ENCODE data around the gene ATP2B2.

Gene ATP2B2

DNA sequence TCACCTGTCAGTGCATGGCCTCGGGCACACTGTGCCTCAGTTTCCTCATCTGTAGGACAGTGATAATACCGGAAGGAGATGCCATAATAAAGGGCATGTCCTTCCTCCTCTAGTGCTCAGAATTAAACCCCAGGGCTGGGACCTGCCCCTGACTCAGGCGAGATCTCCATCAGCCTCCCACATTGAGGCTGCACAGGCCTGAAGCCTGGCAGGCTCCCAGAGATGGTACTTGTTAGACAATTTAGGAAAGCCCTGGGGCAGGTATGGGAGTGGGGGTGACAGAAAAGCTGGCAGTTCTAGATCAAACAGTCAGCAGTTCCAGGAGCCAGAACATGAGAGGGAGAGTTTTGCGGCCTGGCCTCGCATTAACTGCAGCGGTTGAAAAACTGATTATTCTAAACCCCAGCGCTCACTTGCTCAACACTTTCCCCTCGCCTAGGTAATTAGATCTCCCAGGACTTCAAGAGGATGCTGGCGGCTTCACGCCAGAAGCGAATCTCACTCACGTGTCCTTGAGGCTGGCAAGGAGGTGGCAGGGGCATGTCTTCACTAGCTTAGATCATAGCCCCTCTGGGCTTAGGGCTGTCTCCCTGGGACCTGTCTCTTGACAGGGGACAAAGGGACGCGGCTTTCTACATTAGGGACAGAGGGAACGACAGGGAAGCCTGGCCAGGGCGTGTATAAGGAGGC is 73.1 kb downstream of the ATP2B2 start:
- DNase-seq (ENCODE audit: low read depth, low spot score) = no peak

DNA sequence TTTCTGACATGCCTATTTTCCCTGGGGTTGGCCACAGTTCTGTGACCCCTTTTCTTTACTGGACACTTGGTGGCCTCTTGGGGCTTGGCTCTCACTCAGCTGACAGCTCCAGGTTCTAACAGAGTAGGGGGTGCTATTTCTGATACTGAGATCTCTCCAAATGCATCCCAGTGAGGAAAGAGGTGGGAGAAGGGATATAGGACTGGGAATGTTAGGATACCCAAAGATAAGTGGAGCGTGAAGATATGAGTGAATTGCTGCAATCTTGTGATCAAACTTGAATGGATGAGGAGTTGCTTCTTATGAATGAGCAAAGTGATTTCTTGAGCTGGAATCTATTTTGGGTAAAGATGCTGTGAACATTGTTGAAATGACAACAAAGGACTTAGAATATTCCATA is 74.6 kb downstream of the ATP2B2 start:
- DNase-seq (ENCODE audit: low read depth, low spot score) = no peak

DNA sequence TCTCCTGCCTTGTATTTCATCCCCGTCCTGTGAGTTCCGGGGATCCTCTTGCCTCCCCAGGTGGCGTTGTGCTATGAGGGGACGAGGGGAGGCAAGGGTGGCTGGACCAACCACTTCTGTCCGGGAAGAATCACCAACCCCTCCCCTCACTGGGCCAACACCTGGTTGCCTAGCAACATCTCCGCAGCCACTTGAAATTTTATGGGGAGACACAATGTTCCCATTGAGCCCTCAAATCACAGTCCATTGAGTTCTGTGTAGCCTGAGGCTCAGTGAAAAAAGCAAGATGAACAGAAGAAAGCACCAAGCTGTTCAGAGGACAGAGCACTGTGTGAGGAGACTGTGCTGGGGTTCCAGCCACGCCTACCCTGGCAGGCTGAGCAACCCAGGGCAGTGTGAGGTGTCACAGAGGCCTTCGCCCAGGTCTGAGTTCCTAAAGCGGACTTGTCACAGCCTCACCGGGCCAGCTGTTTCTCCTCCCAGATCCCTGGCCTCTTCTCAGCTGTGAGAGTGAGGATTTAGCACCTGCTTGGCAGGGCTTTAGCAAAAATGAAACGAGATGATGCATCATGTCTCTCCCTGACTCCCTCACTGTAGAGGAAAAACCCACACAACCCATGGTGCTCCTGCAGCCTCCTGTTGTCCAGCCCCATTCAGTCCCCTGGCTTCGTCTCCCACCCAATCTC is 76.8 kb downstream of the ATP2B2 start:
- no peak for DNase-seq (ENCODE audit: low read depth, low spot score)

DNA sequence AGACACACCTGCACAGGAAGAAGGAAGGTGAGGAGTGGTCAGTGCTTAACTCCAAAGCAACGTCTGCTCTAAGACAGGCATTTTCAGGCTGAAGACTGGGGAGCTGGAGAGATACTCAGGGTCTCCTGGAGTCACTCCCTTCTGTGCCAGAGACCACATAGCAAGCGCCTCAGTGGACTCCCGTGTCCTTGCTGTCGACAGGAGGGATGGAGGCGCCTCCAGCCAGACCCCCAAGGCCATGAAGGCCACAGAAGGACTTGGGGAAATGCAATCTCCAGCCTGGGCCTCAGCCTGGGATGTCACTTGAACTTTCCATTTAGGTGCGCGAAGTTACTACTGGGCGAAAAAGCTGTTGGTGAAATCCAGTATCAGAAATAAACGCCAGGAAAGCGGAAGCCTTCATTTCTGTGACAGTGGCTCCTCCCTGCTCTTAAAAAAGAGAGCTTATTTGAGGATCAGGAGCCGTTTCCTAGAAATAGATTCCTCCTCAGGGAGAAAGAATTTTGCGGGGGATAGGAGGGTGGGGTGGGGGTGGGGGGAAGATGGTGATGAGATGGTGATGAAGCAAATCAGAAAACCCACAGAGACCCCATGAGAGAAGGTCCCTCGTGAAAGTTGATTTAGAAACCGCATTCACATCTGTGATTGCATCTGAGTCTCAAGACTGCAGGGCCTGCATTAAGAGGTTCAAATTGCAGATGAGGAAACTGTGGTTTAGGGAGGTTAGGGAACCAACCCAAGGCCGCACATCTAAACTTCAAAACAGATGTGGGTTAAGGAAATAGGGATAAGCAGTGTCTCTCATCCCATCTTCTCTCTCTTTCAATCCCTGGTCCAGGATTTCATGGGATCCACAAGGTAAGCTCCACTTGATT is 78.8 kb downstream of the ATP2B2 start:
- no peak for DNase-seq (ENCODE audit: low read depth, low spot score)

DNA sequence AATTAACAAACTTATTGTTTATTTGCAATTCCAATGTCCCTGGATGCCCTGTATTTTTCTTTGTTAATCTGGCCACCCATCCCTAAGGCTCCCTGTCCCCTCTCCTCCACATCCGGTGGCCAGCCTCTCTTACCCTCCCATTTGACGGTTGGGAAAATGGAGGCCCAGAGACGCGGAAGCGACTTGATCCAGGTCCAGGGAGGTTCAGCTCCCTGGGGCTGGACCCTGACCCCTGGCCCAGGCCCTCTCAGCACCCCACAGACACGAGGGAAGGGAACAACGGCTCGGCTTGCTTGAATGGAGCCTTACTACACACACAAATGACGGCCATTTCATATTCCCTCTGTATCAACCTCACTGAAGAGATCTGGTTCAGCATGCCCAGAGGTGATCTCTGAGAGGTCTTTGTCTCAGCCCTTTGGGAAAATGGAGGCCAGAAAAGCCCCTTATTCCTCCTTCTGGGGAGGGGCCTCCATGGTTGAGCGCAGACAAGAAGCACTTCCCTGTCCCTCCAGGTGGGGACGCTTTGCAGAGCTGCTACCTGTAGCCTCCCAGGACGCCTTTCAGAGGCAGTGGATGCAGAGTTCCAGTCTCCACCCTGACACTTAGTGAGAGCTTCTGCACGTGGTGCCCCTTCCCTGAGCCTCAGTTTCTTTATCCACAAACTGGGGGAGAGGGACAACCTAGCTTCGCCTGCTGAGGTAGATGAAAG is 82.1 kb downstream of the ATP2B2 start:
- no peak for DNase-seq (ENCODE audit: low read depth, low spot score)

DNA sequence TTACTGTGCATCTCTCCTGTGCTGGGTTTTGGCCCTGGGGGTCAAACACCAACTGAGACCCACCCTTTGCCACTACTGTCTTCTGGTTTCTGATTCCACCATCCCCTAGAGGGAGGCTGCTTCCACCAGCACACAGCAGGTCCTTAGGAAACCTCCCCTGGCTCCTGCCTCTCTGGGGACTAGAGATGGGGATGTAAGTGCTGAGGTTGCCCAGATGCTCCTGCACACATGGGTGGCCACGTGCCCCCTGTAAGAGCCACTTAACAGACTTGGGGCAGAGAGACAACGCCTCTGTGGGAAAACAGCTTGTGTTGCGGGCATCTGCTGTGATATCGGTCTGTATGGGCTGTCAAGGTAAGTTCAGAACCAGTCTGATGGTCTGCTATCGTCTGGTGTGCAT is 83.4 kb downstream of the ATP2B2 start:
- DNase-seq (ENCODE audit: low read depth, low spot score) = no peak

DNA sequence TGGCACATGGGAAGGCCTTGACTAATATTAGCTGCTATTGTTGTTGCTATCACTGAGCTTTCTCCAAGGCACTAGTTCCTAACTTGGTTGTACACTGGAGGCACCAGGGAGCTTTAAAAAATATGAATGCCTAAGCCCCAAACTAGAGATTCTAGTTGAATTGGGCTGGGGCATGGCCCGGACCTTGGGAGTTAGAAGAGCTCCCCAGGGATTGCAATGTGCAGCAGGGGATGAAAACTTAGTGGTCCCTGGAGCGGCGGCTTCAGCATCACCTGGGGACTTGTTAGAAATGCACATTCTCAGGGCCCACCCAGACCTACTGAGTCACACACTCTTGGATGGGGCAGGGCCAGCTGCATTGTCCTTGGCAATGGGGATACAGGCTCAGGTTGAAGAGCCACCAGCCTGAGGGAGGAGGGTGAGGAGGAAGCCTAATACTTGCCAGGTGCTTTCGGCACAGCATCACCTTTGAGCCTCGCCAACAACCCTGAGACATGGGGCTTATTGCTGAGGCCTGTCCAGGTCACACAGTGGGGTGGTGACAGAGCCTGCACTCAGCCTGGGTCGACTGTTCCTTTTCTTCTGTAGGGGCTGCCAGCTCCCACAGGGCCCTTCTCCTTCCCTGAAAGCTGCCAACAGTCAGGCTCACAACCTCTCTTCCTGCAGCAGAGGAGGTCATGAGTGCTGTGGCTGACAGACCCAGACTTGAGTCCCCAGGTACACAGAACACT is 84.5 kb downstream of the ATP2B2 start:
- DNase-seq (ENCODE audit: low read depth, low spot score) = no peak

DNA sequence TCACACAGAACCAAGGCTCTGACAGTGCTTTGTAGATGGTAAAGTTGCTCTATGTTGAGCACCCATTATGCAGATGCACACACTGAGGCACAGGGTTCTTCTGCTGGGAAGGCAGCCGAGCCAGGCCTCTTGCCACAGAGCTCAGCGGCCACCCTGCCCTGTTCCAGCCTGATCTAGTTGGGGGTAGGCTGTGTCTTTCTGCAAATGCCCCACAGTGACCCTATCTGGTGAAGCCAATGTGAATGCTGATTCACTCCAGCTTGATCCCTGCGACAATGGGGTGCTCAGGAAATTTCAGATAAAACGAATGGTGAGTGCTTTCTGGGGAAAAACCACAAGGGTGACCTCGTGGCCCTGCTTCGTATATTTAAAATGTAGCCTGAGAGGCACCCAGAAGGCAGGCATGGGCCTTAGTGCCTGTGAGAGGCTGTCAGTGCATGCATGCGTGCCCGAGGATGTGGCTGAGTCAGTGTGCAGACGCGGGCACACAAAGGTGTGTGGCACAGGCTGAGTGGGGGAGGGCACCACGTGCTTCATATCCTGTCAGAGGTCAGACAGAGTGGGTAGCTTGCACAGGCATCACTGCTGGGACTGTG is 85.7 kb downstream of the ATP2B2 start:
- DNase-seq (ENCODE audit: low read depth, low spot score) = no peak

DNA sequence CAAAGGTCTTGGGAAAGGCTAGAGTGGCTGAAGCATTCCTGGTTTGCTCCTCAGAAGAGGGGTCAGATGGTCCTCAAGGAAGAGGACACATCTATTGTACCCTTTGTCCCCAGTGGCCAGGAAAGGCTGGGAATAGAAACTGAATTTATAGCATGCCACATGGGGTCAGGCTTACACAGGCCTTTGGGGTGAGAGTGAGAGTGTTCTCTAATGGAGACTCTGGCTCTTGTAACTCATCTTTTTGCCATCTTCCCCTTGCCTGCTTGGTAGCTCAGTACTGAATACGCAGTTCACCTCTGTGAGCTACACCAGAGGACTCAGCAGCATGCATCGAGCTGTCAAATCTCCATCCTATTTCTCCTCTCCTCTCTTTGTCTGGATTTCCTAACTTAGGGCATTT is 87.5 kb downstream of the ATP2B2 start:
- DNase-seq (ENCODE audit: low read depth, low spot score) = no peak

DNA sequence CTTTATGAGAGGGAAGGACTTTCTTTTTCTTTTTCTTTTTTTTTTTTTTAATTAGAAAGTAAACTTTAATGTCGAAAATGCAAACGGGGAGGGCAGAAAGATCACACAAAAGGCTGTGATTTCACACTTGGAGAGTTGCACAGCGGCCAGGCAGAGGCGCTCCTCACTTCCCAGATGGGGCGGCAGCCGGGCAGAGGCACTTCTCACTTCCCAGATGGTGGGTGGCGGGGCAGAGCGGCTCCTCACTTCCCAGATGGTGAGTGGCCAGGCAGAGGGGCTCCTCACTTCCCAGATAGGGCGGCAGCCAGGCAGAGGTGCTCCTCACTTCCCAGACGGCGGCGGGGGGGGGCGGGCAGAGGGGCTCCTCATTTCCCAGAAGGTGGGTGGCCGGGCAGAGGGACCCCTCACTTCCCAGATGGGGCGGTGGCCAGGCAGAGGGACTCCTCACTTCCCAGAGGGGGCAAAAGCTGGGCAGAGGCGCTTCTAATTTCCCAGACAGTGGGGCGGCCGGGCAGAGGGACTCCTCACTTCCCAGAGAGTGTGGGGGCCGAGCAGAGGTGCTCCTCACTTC is 88.6 kb downstream of the ATP2B2 start:
- no peak for DNase-seq (ENCODE audit: low read depth, low spot score)

DNA sequence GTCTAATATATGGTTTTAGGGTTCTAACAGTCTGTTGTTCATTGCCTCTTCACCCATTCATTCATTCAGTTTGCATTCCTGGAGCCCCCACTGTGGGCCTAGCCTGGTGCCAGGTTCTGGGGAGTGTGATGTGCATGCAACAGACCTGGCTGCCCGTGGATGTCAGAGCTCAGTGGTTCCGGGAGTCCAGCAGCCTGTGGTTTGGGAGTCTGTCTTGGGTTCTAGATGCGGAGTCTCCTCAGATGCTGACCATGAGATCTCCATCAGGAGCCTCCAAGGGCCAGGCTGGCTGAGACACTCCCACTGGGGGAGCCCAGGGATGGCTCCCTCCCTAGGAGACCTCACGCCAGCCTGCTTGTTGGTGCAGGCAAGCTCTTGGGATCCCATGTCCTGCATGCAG is 92.3 kb downstream of the ATP2B2 start:
- DNase-seq (ENCODE audit: low read depth, low spot score) = no peak

DNA sequence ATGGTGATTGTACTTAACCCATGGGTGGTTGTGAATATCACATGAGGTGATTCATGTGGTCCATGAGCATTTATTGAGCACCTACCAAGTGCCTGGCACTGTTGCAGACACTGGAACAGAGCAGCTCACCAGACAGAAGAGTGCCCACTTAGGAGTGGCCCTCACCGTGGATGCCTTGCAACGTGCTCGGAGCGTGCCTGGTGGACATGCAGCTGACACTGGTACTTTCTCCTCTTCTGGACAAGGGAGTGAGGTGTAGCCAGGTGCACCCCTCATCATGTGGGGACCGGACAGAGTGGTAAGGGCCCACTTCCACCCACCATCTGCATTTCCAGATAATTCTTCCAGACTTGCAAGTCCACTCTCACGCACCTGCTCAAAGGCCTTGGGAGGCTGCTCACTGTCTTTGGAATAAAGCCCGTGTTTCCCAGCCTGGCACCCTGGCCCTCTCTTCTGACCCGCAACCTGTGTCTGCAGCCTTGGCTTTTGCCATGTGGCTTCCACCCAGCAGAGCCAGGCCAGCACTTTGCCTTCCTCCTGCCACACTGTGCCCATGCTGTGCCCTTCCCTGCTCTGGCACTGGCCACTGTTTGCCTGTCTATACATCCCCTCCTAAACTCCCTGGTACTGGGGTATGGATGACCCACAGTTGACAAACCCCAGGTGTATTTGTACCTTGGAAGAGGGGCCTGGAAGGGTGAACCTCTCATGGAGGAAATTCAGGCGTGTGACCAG is 93.6 kb downstream of the ATP2B2 start:
- no peak for DNase-seq (ENCODE audit: low read depth, low spot score)

DNA sequence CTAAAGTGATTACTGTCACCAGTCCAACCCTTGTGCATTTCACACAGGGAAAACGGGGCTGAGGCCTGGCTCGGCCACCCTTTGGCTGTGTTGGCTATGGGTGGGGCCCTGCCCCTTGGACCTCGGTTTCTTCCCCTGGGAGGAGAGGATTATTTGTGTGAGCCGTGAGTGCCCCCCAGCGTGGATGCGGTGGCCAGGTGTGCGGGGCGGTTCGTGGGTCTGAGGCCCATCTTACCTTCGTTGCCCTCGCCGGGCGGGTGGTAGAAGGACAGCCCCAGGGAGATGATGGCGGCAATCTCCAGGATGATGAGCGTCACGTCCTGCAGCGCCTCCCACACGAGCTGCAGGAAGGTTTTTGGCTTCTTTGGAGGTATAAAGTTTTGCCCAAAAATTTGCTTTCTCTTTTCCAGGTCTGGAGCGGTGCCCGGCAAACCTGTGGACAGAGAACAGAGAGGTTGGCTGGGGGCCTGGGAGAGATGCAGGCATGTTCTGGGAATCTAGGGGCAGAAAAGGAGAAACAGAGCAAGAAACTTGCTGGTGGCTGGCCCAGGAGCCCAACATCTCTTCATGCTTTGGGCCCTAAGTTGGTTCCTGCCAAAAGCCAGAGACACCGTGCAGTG is 94.9 kb downstream of the ATP2B2 start:
- DNase-seq (ENCODE audit: low read depth, low spot score) = no peak

DNA sequence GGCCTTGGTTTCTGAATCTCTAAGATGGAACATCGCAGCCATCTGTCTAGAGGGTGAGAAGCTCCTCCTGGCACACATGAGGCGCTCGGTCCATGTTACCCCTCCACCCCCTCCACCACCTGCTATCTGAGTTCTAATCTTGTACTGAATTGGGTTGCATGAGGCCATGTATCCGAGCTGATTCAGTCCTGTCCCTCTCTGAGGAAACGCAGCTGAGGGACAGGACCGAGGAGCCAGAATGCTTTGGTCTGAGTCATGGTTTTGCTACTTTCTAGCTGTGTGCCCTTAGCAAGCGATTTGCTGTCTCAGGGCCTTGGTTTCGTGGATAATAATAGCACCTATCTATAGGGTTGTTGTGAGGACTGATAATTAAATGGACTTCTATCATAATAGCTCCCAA is 96.7 kb downstream of the ATP2B2 start:
- no peak for DNase-seq (ENCODE audit: low read depth, low spot score)

DNA sequence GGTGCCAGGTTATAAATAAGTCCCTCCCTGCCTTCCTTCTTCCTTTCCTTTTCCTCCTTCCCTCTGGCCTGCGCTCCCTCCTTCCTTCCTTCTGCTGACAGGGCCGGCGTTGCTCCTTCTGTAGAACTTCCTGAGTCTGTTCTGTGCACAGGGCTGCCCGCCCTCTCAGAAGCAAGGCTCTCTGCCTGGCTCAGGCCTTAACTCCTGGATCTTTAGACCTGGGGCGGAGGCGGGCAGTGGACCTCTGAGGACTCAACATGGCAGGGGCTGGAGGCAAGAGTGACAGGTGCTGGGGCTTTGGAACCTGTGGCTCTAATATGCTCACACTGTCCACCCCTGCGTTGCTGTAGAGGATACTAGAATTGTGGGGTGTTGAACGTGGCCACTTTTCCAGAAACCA is 98.0 kb downstream of the ATP2B2 start:
- no peak for DNase-seq (ENCODE audit: low read depth, low spot score)

DNA sequence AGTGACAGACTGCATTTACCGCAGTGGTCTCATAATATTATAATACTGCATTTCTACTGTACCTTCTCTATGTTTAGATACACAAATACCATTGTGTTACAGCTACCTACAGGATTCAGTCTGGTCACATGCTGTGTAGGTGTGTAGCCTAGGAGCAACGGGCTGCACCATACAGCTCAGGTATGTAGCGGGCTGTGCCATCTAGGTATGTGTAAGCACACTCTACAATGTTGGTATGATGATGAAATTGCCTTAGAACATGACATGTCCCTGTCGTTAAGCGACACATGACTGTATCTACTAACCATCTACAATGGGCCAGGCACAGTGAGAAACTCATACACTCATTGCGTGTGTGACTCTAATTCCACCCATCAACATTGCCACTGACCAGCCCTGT is 99.0 kb downstream of the ATP2B2 start:
- no peak for DNase-seq (ENCODE audit: low read depth, low spot score)

DNA sequence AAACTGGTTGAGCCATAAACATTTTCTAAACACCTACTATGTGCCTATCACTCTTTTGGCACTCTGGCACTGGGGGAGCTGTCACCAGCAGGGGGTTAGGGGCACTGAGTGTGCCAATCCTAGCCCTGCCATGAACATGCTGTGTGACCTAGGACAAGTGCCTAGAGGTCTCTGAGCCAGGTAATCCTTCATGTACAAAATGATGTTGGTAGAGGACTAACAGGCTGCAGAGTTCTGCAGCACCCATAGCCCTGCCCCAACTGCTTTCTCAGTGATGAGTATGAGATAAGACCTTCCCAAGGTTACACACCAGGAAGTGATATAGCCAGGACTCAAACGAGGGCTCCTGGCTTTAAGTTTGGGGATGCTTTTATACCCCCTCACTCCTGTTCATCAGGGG is 99.6 kb downstream of the ATP2B2 start:
- no peak for DNase-seq (ENCODE audit: low read depth, low spot score)

DNA sequence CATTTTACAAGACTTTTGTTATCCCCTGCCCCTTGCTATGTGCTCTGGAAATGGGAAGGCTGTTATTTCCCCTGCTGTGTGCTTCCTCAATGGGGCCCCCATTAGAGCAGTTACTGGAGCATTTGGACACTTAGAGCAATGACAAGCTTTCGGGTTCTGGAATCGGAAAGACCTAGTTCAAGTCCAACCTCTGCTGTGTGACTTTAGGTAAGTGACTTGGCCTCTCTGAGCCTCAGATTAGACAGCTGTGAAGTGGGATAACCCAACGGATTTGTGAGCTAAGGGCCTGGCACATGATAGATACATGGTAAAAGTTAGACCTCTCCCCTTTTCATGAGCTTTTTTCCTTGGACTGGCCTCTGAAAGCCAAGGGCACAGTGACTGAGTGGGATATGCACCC is 100.5 kb downstream of the ATP2B2 start:
- no peak for DNase-seq (ENCODE audit: low read depth, low spot score)

DNA sequence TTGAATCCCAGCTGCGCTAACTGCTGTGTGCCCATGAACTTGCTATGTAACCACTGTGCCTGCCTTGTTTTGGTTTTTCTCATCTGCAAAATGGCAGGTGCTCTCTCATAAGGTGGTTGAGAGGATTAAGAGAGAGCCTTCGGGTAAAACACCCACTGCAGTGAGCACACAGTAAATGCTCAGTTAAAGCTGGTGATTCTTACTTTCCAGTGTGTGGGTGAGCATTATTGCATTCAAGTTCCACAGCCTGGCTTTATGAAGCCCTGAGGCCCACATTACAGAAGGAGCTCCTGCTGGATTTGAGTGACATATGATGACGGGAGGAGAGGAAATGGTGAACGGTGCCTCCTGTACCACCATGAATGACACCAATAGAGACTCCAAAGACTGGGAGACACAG is 101.0 kb downstream of the ATP2B2 start:
- no peak for DNase-seq (ENCODE audit: low read depth, low spot score)

Measured in brain pericyte (primary cell).